GM12878 (cell line): ENCODE results near the gene VPS29. TPM values are rescaled to one million over a fixed set of nuclear protein-coding genes. Genes with fewer than 3 reads are reported as not detected.

ENCODE experiments used
- BRCA1 ChIP-seq: IDR thresholded peaks from 2 replicates; pipeline ENCODE4 v1.6.1; 2011; ENCODE audit warnings: low read depth, low read length, improper control_type of control experiment
- CBX3 ChIP-seq: fragments of 200-600 bp; sonication (generic); IDR thresholded peaks from 2 replicates; pipeline ENCODE4 v1.6.1; 2016; ENCODE audit warnings: low read depth, borderline replicate concordance
- KAT2A ChIP-seq: conservative IDR thresholded peaks from 2 replicates; pipeline ENCODE4 v1.6.1; 2011; ENCODE audit warnings: low read depth, low read length; ENCODE audit not compliant: control insufficient read depth
- KDM1A ChIP-seq: fragments of 200-600 bp; sonication (generic); IDR thresholded peaks from 2 replicates; pipeline ENCODE4 v1.6.1; 2016; ENCODE audit warnings: borderline replicate concordance
- MTA3 ChIP-seq: IDR thresholded peaks from 2 replicates; pipeline ENCODE4 v1.6.1; 2012; ENCODE audit warnings: low read length, inconsistent platforms, borderline replicate concordance
- MYC ChIP-seq: IDR thresholded peaks from 2 replicates; pipeline ENCODE4 v1.6.1; 2011; ENCODE audit warnings: mild to moderate bottlenecking, low read length, moderate library complexity, inconsistent platforms; ENCODE audit not compliant: insufficient read depth, insufficient replicate concordance, insufficient read length, severe bottlenecking
- PRDM15 ChIP-seq: fragments of 450-650 bp; formaldehyde crosslinking; IDR thresholded peaks from 2 replicates; pipeline ENCODE4 v1.4.0; 2020; ENCODE audit warnings: mild to moderate bottlenecking, moderate library complexity
- SP1 ChIP-seq: IDR thresholded peaks from one replicate; pipeline ENCODE4 v1.6.1; 2011; ENCODE audit warnings: low read depth, low read length
- SPI1 ChIP-seq: IDR thresholded peaks from 2 replicates; pipeline ENCODE4 v1.6.1; 2011; ENCODE audit warnings: low read depth, mild to moderate bottlenecking, low read length, moderate library complexity, borderline replicate concordance; ENCODE audit not compliant: insufficient read depth
- STAT1 ChIP-seq: fragments of 450-650 bp; conservative IDR thresholded peaks from 2 replicates; pipeline ENCODE4 v1.6.1; 2014; ENCODE audit warnings: antibody characterized with exemption, mild to moderate bottlenecking
- SUPT20H ChIP-seq: IDR thresholded peaks from 2 replicates; pipeline ENCODE4 v1.6.1; 2011; ENCODE audit warnings: low read depth, mild to moderate bottlenecking, low read length, moderate library complexity, borderline replicate concordance; ENCODE audit not compliant: control insufficient read depth
- SUZ12 ChIP-seq: fragments of 200-600 bp; sonication (generic); IDR thresholded peaks from one replicate; pipeline ENCODE4 v1.6.1; 2018; ENCODE audit warnings: antibody characterized with exemption, mild to moderate bottlenecking; ENCODE audit not compliant: unreplicated experiment
- TCF7 ChIP-seq: IDR thresholded peaks from 2 replicates; pipeline ENCODE4 v1.6.1; 2014; ENCODE audit warnings: antibody characterized with exemption, borderline replicate concordance
- ZBTB33 ChIP-seq: fragments of 450-650 bp; IDR thresholded peaks from 2 replicates; pipeline ENCODE4 v1.6.1; 2017; ENCODE audit warnings: mild to moderate bottlenecking
- ZNF687 ChIP-seq: fragments of 450-650 bp; IDR thresholded peaks from 2 replicates; pipeline ENCODE4 v1.6.1; 2017; ENCODE audit warnings: mild to moderate bottlenecking, moderate library complexity
- polyA plus RNA-seq, 11 experiments: library from polyadenylated mRNA; depleted of rRNA in 4 of 11; unstranded in 6 of 11; stranded (reverse) in 5 of 11; fragments of >200 nt; fragmentation: Nextera tagmentation in 4 of 11; fragmentation: Illumina TruSeq in 1 of 11; extraction: Ambion mirVana in 4 of 11; extraction: Trizol in 1 of 11; gene quantifications; 1 replicate in 1 of 11; 2 replicates in 10 of 11; pipeline versions ENCODE4 v1.2.1 to v1.2.3, GENCODE V29; 2011 to 2016; ENCODE audit warnings: inconsistent platforms in 2 of 11, missing spikeins in 2 of 11, low read depth in 1 of 11
- total RNA-seq, 4 experiments: library from RNA; depleted of rRNA in 3 of 4; stranded (reverse); fragments of >200 nt in 3 of 4; fragmentation: Illumina TruSeq in 1 of 4; extraction: Trizol in 1 of 4; gene quantifications; 2 replicates each; pipeline versions ENCODE4 v1.2.1 to v1.2.3, GENCODE V29; 2013 to 2021

The VPS29 gene
- total and polyA plus RNA-seq, 10 of the 15 experiments (the other 5 are each of a cell fraction or from before 2014, with no cell fraction given): 65.3 to 405 (median 206) TPM

GRCh38 chr12:110501752-110502738, at the start of gene VPS29, which contains the start of gene RAD9B (continued):
- TF ChIP-seq SUZ12: no peak
- TF ChIP-seq BRCA1: no peak
- TF ChIP-seq SUPT20H: no peak
- no peak for TF ChIP-seq ZBTB33
- no peak for TF ChIP-seq KDM1A
- no peak for TF ChIP-seq KAT2A
- TF ChIP-seq SP1: peak; percentile 68
- no peak; the same call in 1 of the 2 replicates for TF ChIP-seq SPI1
- peak; percentile 100 for TF ChIP-seq ZNF687
- no peak for TF ChIP-seq TCF7
- TF ChIP-seq PRDM15 (CRISPR knock-in tag): no peak
- no peak for TF ChIP-seq CBX3
- TF ChIP-seq MTA3: no peak
- TF ChIP-seq STAT1: no peak; the same call in 1 of the 2 replicates
- TF ChIP-seq MYC: peak; percentile 53
